GM21447 (cell line): Measurements from ENCODE around the gene FKBP4.
"Not testable (repeated sequence)": the region's sequence is repeated elsewhere in the genome, so short reads cannot be mapped to it uniquely, and the experiment has no call there.

ENCODE experiments used
- ATAC-seq: cut with Tn5 transposase; IDR thresholded peaks from one replicate; pipeline ENCODE4 v1.9.1; 2021; ENCODE audit not compliant: unreplicated experiment

The FKBP4 gene, protein sequence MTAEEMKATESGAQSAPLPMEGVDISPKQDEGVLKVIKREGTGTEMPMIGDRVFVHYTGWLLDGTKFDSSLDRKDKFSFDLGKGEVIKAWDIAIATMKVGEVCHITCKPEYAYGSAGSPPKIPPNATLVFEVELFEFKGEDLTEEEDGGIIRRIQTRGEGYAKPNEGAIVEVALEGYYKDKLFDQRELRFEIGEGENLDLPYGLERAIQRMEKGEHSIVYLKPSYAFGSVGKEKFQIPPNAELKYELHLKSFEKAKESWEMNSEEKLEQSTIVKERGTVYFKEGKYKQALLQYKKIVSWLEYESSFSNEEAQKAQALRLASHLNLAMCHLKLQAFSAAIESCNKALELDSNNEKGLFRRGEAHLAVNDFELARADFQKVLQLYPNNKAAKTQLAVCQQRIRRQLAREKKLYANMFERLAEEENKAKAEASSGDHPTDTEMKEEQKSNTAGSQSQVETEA

DNA sequence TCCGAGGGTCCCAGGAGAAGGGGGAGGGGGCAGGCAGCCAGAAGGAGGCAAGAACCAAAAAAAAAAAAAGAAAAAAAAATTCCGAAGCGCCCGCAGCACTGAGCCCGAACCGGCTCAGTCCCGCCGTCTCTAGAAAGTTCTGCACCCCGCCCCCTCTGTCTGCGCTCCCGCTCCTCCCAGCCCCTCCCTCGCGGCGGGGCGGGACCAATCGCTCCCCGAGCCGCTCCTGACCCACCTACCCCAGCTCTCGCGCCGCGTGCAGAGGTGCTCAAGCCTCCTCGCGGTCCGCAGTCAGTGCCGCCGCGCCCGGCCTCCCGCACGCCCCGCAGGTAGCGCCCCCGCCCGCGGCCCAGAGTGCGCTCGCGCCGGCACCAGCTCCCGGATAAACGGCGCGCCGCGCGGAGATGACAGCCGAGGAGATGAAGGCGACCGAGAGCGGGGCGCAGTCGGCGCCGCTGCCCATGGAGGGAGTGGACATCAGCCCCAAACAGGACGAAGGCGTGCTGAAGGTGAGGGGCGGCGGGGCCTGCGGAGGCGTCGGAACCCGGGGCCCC lies at the start of gene FKBP4:
Gene FKBP4, plus strand, starts transcription at position 235 of the 554 bp plus-strand sequence. Its CDS starts 170 bp downstream, at position 405.
- ATAC-seq = peak; percentile 82

DNA sequence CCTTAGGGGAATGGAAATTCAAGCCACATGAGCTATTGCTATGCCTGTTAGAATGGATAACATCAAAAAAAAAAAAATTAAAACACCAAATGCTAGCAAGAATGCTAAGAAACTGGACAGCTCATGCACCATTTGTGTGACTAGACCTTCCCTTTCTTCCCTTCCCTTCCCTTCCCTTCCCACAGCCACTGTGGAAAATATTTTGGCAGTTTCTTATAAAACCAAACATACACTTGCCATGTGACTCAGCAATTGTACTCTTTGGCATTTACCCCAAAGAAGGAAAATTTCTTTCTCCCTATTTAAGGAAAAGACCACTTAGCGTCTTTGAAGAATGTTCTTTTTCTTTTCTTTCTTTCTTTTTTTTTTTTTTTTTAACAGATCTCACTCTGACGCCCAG lies 49.1 kb upstream of the FKBP4 start:
- ATAC-seq = no peak

DNA sequence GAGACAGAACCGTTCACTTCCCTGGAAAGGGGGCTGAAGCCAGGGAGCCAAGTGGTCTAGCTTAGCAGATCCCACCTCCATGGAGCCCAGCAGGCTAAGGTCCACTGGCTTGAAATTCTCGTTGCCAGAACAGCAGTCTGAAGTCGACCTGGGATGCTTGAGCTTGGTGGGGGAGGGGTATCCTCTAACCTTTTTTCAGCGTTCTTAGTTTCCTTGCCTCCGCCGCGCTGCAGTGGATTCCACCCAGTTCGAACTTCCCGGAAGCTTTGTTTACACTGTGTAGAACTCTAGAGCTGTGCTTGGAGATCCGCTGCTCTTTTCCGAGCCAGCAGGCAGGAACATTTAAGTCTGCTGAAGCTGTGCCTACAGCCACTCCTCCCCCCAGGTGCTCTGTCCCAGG lies 45.2 kb upstream of the FKBP4 start:
- no peak for ATAC-seq

DNA sequence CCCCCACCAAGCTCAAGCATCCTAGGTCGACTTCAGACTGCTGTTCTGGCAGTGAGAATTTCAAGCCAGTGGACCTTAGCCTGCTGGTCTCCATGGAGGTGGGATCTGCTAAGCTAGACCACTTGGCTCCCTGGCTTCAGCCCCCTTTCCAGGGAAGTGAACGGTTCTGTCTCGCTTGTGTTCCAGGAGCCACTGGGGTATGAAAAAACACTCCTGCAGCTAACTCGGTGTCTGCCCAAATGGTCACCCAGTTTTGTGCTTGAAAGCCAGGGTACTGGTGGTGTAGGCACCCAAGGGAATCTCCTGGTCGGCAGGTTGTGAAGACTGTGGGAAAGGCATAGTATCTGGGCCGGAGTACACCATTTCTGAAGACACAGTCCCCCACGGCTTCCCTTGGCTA lies 44.6 kb upstream of the FKBP4 start:
- ATAC-seq = no peak

DNA sequence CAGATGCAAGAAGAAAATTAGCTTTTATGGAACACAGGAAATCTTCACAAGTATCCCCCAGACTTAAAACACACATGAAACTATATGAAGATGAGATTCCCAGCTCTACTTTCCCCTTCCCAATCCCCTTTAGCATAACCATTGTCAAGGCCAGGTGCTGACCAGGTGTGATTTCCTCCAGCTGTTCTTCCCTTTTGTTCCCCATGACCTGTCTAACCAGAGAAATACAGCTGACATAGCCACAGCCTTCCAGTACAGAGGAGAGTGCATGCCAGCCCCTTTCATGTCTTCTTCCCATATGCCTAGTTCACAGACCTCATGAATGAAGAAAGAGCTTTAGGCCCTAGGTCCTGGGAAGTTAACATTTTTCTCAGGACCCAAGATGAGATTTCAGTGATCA lies 43.5 kb upstream of the FKBP4 start:
- ATAC-seq = no peak

DNA sequence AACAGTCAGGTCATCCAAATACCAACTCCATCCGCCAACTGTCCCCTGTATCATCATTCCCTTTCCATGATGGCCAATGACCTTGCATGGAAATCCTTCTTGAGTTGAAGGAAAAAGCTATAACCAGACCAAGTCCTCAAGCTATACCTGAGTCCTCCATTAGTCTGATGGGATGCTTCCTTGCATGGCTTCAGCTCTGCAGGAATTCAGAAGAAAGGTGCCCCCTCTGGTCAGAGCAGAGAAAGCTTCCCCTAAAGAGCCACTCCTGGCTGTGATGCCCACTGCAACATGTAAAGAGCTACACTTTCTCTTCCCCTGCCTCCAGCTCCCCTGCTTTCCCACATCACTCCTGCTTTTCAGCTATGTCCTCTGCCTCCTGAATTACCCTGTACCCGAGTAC lies 43.1 kb upstream of the FKBP4 start:
- ATAC-seq = no peak

DNA sequence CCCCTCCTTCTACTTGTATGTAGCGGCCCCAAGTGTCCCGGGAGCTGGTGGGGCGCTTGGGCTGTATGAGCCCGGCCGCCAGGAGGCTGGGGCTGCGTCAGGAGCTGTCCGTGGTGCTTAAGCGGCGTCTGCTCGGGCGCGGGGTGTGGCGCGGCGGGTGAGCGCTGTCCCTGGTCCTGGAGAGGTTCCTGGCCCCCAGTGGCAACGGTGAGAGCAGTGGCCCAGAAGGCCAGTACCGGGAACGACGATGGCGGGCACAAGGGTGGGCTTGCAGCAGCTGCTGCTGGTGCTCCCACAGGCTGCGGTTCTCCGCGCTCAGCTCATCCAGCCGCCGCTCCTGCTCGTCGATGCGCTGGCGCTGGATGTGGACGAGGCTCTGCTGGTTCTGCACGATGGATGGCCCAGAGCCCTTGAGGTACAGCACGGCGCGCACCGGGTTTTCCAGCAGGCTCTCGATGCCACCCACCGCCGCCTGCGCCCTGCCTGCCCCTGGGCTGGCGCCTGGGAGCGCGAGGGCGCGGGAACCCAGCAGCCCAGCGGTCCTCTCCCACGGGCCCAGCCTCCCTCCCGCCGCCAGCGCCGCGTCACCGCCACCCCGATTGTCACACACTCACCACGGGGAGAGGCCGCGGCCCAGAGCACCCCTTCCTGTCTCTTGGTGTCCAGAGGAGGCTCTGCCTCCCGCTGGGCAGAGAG lies 41.9 kb upstream of the FKBP4 start:
- no peak for ATAC-seq

DNA sequence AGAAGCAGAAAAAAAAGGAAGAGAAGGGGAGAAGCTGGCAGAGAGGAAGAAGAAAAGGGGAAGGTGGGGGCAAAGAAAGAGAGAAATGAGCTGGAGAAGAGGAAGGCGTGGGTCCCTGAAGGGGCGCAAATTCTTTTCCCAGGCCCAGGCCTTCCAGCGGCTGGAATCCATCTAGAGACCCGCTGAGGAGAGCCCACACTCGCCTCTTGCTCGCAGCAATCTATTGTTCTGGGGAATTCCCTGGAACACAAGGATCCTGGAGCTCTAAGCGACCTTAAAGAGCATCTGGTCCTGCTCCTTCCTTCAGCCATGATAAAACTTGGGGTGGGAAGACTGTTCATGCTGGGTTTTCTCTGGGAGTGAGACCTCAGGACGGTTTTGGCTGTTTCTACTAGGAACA lies 41.2 kb upstream of the FKBP4 start:
- ATAC-seq = no peak

DNA sequence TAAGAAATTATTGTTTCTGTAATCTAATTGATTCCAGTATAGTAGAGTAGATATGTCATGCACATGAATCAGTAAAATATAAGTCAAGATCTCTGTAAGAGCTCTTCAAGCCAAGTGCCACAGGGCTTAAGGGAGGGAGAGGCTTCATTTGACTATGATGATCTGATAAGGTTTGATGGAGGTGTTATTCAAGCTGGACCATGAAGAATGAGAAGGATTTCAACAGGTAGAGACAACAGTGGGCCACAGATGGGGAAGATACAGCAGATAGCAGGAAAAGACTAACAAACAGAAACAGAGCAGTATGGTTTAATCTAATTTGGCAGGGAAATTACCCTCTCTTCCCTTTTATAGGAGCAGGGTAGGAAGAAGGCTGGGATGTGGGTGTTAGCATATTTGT lies 40.6 kb upstream of the FKBP4 start:
- no peak for ATAC-seq

DNA sequence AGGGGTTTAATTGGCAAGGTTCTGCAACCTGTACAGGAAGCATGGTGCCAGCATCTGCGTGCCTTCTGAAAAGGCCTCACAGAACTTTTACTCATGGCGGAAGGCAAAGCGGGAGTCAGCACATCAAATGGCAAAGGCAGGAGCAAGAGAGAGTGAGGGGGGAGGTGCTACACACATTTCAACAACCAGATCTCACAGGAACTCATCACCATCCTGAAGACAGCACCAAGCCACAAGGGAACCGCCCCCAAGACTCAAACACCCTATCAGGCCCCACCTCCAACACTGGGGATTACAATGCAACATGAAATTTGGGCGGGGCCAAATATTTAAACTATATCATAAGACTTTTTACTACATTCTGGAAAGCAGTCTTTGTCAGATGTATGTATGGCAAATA lies 38.0 kb upstream of the FKBP4 start:
- ATAC-seq = no peak

DNA sequence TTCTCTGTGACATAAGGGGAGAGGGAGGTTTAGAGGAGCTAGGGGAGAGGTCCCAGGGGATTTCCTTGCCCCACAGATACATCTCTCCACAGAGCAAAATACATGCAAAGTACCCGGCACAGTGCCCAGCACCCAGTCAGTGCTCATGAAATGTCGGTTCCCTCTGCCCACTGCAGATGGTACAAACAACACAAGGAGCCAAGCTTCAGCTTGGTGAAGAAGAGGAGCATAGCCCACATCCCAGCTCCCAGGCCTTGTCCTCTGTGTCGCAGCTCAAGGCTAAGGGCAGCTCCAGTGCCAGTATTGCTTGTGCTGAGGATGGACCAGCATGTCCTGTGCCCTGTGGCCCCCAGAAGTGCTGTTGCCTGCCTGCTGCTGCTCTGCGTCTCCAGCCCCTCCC lies 35.0 kb upstream of the FKBP4 start:
- ATAC-seq = no peak

DNA sequence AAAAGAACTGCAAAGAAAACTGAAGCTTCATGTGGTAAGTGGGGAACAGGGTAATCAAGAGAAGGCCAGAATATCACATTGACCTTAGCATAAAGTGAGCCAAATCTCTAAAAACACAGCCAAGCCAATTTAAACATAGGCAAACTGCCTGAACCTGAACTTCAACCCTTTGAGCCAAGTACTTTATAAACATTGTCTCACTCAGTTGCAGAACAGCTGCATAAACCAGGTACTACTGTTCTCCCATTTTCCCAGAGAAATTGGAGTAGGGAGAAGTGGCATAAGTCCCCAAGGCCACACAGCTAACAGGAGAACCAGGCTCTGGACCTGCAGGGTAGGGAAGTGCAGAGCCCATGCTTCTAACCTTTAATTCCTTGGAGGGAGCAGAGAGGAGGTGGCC lies 30.4 kb upstream of the FKBP4 start:
- no peak for ATAC-seq

DNA sequence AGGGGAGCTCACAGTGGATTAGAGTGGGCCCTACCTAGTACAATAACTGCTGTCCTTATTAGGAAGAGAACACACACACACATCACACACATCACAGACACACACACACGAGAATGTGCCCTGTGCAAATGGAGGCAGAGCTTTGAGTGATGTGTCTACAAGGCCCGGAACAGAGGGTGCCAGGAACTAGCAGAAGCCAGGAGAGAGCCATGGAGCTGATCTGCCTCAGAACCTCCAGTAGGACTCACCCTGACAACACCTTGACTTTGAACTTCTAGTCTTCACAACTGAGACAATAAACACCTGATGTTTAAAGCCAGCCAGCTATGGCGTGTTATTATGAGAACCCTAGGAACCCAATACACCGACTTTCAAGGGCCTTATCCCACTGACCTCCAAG lies 29.7 kb upstream of the FKBP4 start:
- ATAC-seq = no peak

DNA sequence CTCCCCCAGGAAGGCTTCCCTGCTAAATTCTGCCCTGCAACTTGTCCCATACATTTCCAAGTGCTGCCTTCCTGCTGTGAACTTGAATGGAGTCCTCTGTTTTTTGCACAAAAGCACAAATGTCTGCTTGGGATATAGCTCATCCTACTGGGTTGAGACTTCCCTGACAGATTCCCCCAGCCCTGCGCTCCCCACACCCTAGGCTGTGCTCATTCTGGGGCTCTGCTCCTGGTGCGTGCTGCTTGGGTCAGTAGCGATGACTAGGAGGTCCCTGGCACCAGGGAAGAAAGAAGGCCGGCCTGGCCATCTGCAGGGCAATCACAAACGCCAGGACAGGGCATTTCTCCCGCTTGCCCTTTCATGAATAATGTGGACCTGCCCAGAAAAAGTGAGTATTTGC lies 29.2 kb upstream of the FKBP4 start:
- no peak for ATAC-seq

DNA sequence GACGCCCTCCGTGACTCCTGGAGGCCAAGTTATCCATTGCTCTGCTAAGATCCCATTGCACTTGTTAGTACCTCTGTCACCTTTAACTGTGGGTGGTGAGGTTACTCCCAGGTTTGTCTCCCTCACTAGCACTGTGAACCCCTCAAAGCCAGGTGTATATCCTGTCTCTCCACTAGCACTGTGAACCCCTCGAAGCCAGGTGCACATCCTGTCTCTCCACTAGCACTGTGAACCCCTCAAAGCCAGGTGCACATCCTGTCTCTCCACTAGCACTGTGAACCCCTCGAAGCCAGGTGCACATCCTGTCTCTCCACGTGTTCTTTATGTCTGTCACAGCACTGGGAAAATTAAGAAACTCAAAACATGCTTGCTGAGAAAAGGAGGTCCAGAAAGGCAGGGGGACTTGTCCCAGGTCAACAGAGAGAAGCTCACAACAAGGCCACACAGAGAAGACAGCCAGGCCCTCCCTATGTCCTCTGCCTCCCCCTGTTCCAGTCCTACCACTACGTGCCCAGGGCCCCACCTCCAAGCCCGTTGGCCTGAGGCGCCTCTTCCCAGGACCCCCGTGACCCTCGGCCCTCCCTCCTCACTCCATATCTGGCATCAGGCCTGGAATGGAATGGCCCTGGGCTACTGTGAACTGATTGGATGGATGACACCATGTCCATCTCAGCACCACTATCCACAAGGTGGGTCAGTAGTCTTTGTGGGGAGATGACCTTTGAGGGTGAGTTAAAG lies 26.4 kb upstream of the FKBP4 start:
- no peak for ATAC-seq

DNA sequence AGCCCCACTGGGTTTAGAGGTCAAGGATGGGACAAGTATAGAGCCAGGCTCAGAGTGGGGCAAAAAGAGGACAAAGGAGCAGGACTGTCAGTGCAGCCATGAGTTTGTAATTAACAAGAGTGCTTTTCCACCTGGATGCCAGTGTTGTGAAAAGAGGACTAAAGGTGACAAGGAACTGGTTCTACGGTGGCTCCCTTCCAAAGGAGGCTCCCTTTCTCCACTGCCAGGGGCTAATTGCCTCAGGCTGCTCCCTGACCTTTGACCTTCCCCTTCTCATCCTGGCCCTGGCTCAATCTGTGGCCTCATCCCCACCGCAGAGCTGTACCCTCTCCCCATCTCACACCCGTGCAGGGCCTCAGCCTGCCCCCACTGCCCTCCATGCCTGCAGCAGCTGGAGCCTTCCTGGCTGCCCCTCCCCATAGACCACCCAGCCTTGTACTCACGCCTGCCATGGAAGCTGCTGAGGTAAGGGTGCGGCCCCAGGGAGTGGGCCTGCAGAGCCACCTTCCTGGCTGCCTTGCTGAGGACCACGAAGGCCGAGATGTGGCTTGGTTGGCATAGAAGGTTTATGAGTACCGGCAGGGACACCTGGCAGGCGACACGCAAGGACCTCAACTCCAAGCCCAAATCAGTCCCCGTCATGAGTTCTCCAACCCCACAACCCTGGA lies 24.8 kb upstream of the FKBP4 start:
- no peak for ATAC-seq

DNA sequence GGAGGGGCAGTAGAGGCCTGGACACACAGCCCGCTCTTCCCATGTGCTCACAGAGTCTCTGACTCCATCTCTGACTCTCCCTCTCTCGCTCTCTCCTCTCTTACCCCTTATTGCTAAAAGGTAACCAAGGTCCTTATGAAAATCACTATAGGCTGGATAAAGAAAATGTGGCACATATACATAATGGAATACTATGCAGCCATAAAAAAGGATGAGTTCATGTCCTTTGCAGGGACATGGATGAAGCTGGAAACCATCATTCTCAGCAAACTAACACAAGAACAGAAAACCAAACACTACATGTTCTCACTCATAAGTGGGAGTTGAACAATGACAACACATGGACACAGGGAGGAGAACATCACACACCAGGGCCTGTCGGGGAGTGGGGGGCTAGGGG lies 24.2 kb upstream of the FKBP4 start:
- ATAC-seq = not testable (repeated sequence)

DNA sequence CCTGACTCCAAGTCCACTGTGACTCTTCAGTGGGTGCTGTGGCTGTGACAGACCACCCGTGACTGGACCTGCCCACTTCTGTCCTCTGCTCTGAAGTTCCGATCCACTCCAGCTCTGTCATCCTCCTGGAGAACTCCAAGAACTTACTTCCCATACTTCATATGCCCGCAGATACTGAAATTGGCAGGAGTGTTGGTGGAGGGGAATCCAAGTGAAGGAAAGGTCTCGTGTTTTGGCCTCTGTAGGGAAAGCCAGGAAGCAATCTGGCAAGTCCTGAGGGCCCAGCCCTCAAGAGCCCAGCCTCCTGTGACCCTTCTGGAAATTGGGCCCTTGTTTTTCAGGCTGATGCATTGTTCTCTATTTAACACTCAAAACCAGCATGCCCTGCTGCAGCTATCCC lies 22.4 kb upstream of the FKBP4 start:
- ATAC-seq = no peak

DNA sequence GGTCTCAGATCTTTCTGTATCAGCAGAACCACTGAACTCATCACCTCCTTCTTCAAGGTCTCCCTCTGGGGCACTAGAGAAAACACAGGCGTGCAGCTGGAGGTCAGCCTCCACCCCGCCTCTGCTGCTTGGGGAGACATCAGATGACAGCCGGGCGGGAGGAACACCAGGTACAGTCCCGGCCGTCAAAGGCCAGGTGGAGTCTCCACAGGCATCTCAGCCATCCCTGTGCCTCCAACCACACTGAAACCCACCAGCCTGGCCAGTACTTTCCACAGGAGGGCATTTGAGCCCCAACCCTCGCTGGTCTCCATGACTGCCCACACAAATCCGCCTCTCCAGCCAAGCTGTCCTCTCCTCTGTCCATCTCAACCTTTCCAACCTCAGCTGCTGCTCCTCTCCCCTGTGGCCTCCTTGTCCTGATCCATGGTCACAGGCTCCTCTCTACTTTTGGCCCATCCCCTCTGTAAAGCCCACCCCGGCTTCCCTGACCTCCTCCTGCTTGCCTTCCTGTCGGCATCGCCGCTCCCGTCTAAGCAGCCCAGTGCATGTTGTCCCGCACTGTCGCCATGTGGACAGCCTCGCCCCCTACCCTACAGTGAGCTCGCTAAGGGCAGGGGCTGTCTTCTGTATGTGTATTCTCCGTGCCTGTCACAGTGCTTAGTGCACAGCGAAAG lies 21.4 kb upstream of the FKBP4 start:
- ATAC-seq = no peak

DNA sequence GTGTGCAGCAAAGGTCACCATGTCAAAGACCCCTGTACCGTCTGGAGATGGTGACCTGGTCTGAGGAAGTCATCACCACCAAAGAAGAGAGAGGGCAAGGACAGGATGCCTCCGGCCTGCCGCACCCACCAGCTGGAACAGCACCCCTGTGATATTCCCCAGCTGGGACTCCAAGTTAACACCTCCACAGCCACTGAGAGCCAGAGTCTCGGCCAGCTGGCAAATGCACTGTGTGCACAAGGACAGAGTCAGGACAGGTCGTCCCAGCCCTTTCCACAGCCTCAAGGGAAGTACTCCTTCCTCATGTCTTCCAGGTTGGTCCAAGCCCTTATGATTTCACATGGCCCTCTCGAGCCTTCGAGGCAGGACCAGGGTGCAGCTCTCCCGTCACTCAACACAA lies 19.3 kb upstream of the FKBP4 start:
- no peak for ATAC-seq
